OCI-LY1 (cell line): ENCODE data around the gene E2F8.

Experiments
- EZH2 ChIP-seq: fragments of 200-600 bp; sonication (generic), shearing (Covaris generic); IDR thresholded peaks from 2 replicates; pipeline ENCODE4 v1.8.0; 2017; ENCODE audit warnings: borderline replicate concordance, mixed run types, mild to moderate bottlenecking, antibody characterized with exemption, low read length, moderate library complexity, mixed read lengths
- TF ChIP-seq, protein P1 (sequence below): fragments of 200-600 bp; sonication (generic), shearing (Covaris generic); IDR thresholded peaks from 2 replicates; pipeline ENCODE4 v1.5.1; 2017; ENCODE audit warnings: mild to moderate bottlenecking, antibody characterized with exemption, low read length, moderate library complexity, mixed read lengths

DNA sequence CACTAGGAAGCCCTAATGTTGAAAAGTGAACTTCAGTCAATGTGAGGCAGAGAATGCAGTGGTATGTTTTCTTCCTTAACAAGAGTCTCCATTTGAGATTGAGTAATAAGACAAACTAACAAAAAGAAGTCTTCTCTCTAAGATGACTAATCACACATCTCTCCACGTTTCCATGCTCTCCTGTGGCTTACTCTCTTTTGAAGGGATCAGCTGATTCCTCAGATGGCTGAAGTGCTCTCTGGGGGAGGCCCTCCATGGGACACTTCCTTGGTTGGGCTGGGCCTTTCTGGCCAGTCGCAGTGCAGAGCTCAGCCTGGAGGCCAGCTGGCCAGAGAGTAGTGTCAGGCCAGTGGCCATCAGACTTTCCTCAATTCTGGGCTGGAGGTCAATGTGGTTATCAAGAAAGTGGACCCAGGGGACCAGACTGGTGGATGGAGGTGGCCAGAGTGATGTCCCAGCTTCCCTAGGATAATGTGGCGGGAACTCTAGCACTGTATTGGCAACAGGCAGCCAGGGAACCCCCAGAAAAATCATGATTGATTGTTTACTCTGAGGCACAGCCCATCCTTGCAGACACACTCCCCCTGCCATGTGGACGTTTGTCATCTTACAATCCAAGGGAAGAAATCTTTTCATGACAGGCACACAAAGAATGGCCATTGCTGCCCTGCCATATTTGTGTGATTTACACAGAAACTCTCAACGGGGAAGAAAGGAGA is 53.5 kb downstream of the E2F8 start:
- TF ChIP-seq, protein P1, sequence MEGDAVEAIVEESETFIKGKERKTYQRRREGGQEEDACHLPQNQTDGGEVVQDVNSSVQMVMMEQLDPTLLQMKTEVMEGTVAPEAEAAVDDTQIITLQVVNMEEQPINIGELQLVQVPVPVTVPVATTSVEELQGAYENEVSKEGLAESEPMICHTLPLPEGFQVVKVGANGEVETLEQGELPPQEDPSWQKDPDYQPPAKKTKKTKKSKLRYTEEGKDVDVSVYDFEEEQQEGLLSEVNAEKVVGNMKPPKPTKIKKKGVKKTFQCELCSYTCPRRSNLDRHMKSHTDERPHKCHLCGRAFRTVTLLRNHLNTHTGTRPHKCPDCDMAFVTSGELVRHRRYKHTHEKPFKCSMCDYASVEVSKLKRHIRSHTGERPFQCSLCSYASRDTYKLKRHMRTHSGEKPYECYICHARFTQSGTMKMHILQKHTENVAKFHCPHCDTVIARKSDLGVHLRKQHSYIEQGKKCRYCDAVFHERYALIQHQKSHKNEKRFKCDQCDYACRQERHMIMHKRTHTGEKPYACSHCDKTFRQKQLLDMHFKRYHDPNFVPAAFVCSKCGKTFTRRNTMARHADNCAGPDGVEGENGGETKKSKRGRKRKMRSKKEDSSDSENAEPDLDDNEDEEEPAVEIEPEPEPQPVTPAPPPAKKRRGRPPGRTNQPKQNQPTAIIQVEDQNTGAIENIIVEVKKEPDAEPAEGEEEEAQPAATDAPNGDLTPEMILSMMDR = no peak
- TF ChIP-seq EZH2 = no peak
